Measurements from ENCODE around the gene KMT2E.
A peak's percentile ranks its signal among the peaks of the same experiment; 100 is the strongest.

The KMT2E gene

GRCh38 chr7:105132835-105133234 lies 118.8 kb downstream of the KMT2E start:
- DNase-seq (ENCODE audit: extremely low read depth, low read depth), result no peak
- TF ChIP-seq, protein P1, sequence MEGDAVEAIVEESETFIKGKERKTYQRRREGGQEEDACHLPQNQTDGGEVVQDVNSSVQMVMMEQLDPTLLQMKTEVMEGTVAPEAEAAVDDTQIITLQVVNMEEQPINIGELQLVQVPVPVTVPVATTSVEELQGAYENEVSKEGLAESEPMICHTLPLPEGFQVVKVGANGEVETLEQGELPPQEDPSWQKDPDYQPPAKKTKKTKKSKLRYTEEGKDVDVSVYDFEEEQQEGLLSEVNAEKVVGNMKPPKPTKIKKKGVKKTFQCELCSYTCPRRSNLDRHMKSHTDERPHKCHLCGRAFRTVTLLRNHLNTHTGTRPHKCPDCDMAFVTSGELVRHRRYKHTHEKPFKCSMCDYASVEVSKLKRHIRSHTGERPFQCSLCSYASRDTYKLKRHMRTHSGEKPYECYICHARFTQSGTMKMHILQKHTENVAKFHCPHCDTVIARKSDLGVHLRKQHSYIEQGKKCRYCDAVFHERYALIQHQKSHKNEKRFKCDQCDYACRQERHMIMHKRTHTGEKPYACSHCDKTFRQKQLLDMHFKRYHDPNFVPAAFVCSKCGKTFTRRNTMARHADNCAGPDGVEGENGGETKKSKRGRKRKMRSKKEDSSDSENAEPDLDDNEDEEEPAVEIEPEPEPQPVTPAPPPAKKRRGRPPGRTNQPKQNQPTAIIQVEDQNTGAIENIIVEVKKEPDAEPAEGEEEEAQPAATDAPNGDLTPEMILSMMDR (IDR thresholded peaks at IDR 0.05; ENCODE audit: low read depth, low read length), result no peak

GRCh38 chr7:105133358-105133757 lies 119.4 kb downstream of the KMT2E start:
- DNase-seq (ENCODE audit: extremely low read depth, low read depth), result no peak
- TF ChIP-seq, protein P1 (IDR thresholded peaks at IDR 0.05; ENCODE audit: low read depth, low read length), result no peak

DNA sequence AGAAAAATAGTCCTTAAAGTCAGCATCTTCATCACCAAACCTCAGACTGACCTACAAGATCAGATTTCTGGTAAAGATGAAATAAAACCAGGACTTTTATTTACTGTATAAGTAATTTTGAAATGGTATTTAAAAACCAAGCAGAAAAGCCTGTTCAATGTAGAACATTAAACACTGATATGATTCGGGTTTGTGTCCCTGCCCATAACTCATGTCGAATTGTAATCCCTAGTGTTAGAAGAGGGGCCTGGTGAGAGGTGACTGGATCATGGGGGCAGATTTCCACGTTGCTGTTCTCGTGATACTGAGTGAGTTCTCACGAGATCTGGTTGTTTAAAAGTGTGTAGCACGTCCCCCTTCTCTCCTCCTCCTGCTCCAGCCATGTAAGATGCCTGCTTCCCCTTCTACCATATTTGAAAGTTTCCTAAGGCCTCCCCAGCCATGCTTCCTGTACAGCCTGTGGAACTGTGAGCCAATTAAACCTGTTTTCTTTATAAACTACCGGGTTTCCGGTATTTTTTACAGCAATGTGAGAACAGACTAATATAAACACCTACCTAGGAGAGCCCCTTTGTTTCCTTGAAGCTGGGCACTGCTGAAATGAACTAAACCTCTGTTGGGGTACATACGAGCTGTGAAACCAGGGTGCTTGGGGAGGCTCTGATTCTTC lies 120.1 kb downstream of the KMT2E start:
- TF ChIP-seq, protein P1 (IDR thresholded peaks at IDR 0.05; ENCODE audit: low read depth, low read length), result no peak
- no peak for DNase-seq (ENCODE audit: extremely low read depth, low read depth)

DNA sequence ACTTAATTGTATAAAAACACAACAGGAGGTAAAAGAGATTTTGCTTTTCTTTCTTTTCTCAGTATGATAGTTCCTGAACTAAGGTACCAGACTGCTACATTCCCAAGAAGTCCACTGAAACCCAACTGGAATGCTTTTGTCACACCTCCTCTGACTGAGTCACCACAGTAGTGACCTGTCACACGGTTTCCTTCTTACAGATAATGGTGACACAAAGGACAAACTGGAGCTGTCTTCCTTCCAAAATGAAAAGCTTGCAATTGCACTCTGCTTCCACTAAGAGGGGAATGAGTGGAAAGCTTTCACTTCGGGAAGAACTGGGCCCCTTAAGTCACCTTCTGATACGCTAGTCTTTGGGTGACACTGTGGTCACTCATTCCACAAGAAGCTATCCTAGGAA lies 122.2 kb downstream of the KMT2E start:
- TF ChIP-seq, protein P1 (IDR thresholded peaks at IDR 0.05; ENCODE audit: low read depth, low read length), result no peak; the same call in 1 of the 2 replicates
- DNase-seq (ENCODE audit: extremely low read depth, low read depth), result no peak

DNA sequence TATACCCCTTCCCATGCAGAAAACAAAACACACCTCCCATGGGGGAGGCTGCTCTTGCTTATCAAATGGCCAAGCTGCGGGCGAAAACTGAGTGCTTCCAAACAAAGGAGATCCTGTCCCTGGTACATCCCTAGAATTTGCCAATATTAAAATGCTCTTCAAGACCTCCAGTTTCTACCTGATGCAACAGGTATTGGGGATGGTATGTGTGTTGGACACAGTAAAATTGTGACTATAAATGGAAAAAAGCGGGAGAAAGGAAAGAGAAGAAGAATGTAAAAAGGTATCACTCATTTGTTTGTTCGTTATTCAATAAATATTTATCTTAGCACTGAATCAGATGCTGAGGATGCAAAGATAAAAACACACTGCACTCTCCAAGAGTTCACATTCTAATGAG lies 123.9 kb downstream of the KMT2E start:
- no peak for DNase-seq (ENCODE audit: extremely low read depth, low read depth)
- TF ChIP-seq, protein P1 (IDR thresholded peaks at IDR 0.05; ENCODE audit: low read depth, low read length), result no peak

GRCh38 chr7:105139381-105139780 lies 125.4 kb downstream of the KMT2E start:
- TF ChIP-seq, protein P1 (IDR thresholded peaks at IDR 0.05; ENCODE audit: low read depth, low read length), result no peak
- no peak for DNase-seq (ENCODE audit: extremely low read depth, low read depth)

DNA sequence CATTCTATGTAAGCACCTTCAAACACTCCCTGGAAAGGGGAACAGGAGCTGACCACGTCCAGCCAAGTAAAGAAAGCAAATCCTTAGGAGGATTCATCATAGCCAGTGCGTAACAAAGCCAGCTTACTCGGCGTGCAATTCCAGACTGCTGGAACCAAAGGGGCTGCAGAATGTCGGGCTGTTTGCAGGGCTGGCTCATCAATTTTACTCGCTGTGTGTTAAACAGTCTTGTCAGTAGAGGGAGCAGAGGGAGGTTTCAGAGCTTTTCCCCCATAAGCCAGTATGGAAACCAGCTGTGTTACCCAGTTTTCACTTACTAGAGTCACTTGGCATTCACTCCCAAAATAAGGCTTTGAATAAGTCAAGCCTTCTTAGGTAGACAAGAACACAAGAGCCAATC lies 127.1 kb downstream of the KMT2E start:
- TF ChIP-seq, protein P1 (IDR thresholded peaks at IDR 0.05; ENCODE audit: low read depth, low read length), result peak; percentile 58
- peak; percentile 10 for DNase-seq (ENCODE audit: extremely low read depth, low read depth)
